AG04449 (cell line): ENCODE measurements around the gene PKD2L1.
A peak's percentile ranks its signal among the peaks of the same experiment; 100 is the strongest.

ENCODE experiments used
- CTCF ChIA-PET: fragments of 350-600 bp; formaldehyde crosslinking; extraction: SDS; loops from one replicate; lab custom pipeline; 2021; ENCODE audit warnings: antibody characterized with exemption; lab: Yijun Ruan, JAX
- POLR2A ChIA-PET: fragments of 400-600, 350-600 bp; formaldehyde crosslinking; extraction: SDS; loops from one replicate; lab custom pipeline; 2020; ENCODE audit warnings: antibody characterized with exemption, inconsistent platforms; lab: Yijun Ruan, JAX
- DNase-seq: peaks from one replicate; pipeline ENCODE4 v3.0.0-alpha.2; 2010; ENCODE audit warnings: low read depth, low spot score
- H3K4me3 ChIP-seq: 2 replicates; pipeline ENCODE4 v1.5.1; 2011; ENCODE audit warnings: low read depth, mild to moderate bottlenecking, control low read depth, low read length
- CTCF ChIP-seq: IDR thresholded peaks from one replicate; pipeline ENCODE4 v1.5.1; 2011; ENCODE audit warnings: mild to moderate bottlenecking, moderate library complexity, low read length, control low read depth, inconsistent platforms; ENCODE audit not compliant: insufficient read depth; ENCODE audit errors: missing control alignments

Gene PKD2L1

GRCh38 chr10:100340948-100341847 lies 11.2 kb upstream of the PKD2L1 start:
- CTCF ChIA-PET: interaction anchor here (0.9 to 26.3 kb wide), 11 partner anchors 8 to 538 kb away, joined by 3 to 538 read pairs (median 8); partner anchors contain the start of genes PKD2L1 and SEC31B
- POLR2A ChIA-PET: no interaction called here
- TF ChIP-seq CTCF: no peak
- DNase-seq: no peak
- H3K4me3 ChIP-seq: no peak overlapping the region

- no peak for TF ChIP-seq CTCF
- CTCF ChIA-PET: interaction anchor here (0.6 to 26.3 kb wide), 23 partner anchors 11 to 544 kb away, joined by 3 to 538 read pairs (median 4); partner anchors contain the start of genes HIF1AN, PKD2L1 and SEC31B
- DNase-seq: no peak
- POLR2A ChIA-PET: no interaction called here
- H3K4me3 ChIP-seq: no peak overlapping the region
These were observed 9.2 kb upstream of the PKD2L1 start for GRCh38 chr10:100339236-100339635.

GRCh38 chr10:100338434-100339036 lies 8.5 kb upstream of the PKD2L1 start:
- CTCF ChIA-PET: interaction anchor here (0.6 to 26.3 kb wide), 25 partner anchors 12 to 544 kb away, joined by 3 to 538 read pairs (median 4); partner anchors contain the start of genes HIF1AN, PKD2L1 and SEC31B
- no peak for DNase-seq
- no peak overlapping the region for H3K4me3 ChIP-seq
- peak; percentile 91 for TF ChIP-seq CTCF
- POLR2A ChIA-PET: no interaction called here

GRCh38 chr10:100334762-100335161 lies 4.7 kb upstream of the PKD2L1 start:
- CTCF ChIA-PET: interaction anchor here (1.2 to 26.3 kb wide), 5 partner anchors 9 to 178 kb away, joined by 3 to 538 read pairs (median 6); partner anchors contain the start of gene SEC31B
- POLR2A ChIA-PET: no interaction called here
- no peak for TF ChIP-seq CTCF
- no peak overlapping the region for H3K4me3 ChIP-seq
- no peak for DNase-seq

- ChIA-PET POLR2A (no interaction called here), CTCF (interaction anchor here (1.1 to 26.3 kb wide), 7 partner anchors 8 to 179 kb away, joined by 3 to 538 read pairs (median 4); partner anchors contain the start of gene SEC31B)
- TF ChIP-seq CTCF: no peak
- no peak overlapping the region for H3K4me3 ChIP-seq
- DNase-seq: no peak
These were observed 3.8 kb upstream of the PKD2L1 start for GRCh38 chr10:100333661-100334440.
